ENCODE results near the gene IFNA13. TPM values are rescaled to one million over a fixed set of nuclear protein-coding genes. Genes with fewer than 3 reads are reported as not detected.

Gene IFNA13
- total RNA-seq, 1 experiment from 2014 or later: not detected

- Histone ChIP-seq H3K9me3 (ENCODE audit: low read length) (no peaks in the 10 kb centered on the region), H2AFZ (ENCODE audit: low read length) (no peak overlapping the region), H3K4me1 (ENCODE audit: low read length) (peaks cover 25% of the 10 kb centered on the region), H3K27ac (ENCODE audit: low read length) (no peak overlapping the region), H3K79me2 (ENCODE audit: low read length) (peaks cover 37% of the 10 kb centered on the region), H3K9ac (ENCODE audit: low read length) (no peak overlapping the region), H4K20me1 (ENCODE audit: insufficient read depth, low read depth, low read length) (peaks cover 32% of the 10 kb centered on the region), H3K27me3 (ENCODE audit: low read length) (no peaks in the 10 kb centered on the region), H3K4me2 (ENCODE audit: low read depth, low read length, poor library complexity, severe bottlenecking) (peak overlapping the region; percentile 88), H3K4me3 (ENCODE audit: low read length) (no peak overlapping the region), H3K9me2 (replicated peaks; ENCODE audit: insufficient read depth, low read length) (no peaks in the 10 kb centered on the region), H3K36me3 (ENCODE audit: insufficient read depth, low read length) (peaks cover 3% of the 10 kb centered on the region; the same call in 1 of the 2 replicates)
- DNase-seq: no peak
These were observed 31.4 kb downstream of the IFNA13 start for GRCh38 chr9:21336457-21336856.

- H2AFZ ChIP-seq (ENCODE audit: low read length): peak within 1 kb of the TSS; percentile 96
- DNase-seq: peak; percentile 95
- peak within 1 kb of the TSS; percentile 88 for H3K4me2 ChIP-seq (ENCODE audit: low read depth, low read length, poor library complexity, severe bottlenecking)
- H3K27ac ChIP-seq (ENCODE audit: low read length): peak within 1 kb of the TSS; percentile 46
- H4K20me1 ChIP-seq (ENCODE audit: insufficient read depth, low read depth, low read length): peaks cover 43% of the 10 kb centered on the region
- peak within 1 kb of the TSS; percentile 86 for H3K9ac ChIP-seq (ENCODE audit: low read length)
- H3K4me1 ChIP-seq (ENCODE audit: low read length): peaks cover 25% of the 10 kb centered on the region
- H3K27me3 ChIP-seq (ENCODE audit: low read length): no peaks in the 10 kb centered on the region
- peaks cover 3% of the 10 kb centered on the region; the same call in 1 of the 2 replicates for H3K36me3 ChIP-seq (ENCODE audit: insufficient read depth, low read length)
- H3K9me2 ChIP-seq (replicated peaks; ENCODE audit: insufficient read depth, low read length): no peaks in the 10 kb centered on the region
- H3K9me3 ChIP-seq (ENCODE audit: low read length): no peaks in the 10 kb centered on the region
- peak within 1 kb of the TSS; percentile 81 for H3K4me3 ChIP-seq (ENCODE audit: low read length)
- H3K79me2 ChIP-seq (ENCODE audit: low read length): peaks cover 51% of the 10 kb centered on the region
These were observed 32.9 kb downstream of the IFNA13 start, which contains the start of gene KLHL9 for GRCh38 chr9:21334701-21335632. Gene KLHL9 (minus strand): TSS chr9:21335404. CDS start chr9:21334859, 545 bp downstream.

GRCh38 chr9:21333226-21333625 is 34.6 kb downstream of the IFNA13 start:
- Histone ChIP-seq H3K27ac (ENCODE audit: low read length) (no peak overlapping the region), H2AFZ (ENCODE audit: low read length) (no peak overlapping the region), H3K4me1 (ENCODE audit: low read length) (peaks cover 25% of the 10 kb centered on the region), H3K9me2 (replicated peaks; ENCODE audit: insufficient read depth, low read length) (no peaks in the 10 kb centered on the region), H3K4me3 (ENCODE audit: low read length) (peak overlapping the region; percentile 81; the same call in 1 of the 2 replicates), H3K36me3 (ENCODE audit: insufficient read depth, low read length) (peaks cover 3% of the 10 kb centered on the region; the same call in 1 of the 2 replicates), H4K20me1 (ENCODE audit: insufficient read depth, low read depth, low read length) (peaks cover 57% of the 10 kb centered on the region), H3K9ac (ENCODE audit: low read length) (no peak overlapping the region), H3K9me3 (ENCODE audit: low read length) (no peaks in the 10 kb centered on the region), H3K27me3 (ENCODE audit: low read length) (no peaks in the 10 kb centered on the region), H3K4me2 (ENCODE audit: low read depth, low read length, poor library complexity, severe bottlenecking) (peak overlapping the region; percentile 88), H3K79me2 (ENCODE audit: low read length) (peaks cover 66% of the 10 kb centered on the region)
- no peak for DNase-seq

- H3K4me1 ChIP-seq (ENCODE audit: low read length): peaks cover 25% of the 10 kb centered on the region
- DNase-seq: no peak
- H3K9ac ChIP-seq (ENCODE audit: low read length): no peak overlapping the region
- H3K9me2 ChIP-seq (replicated peaks; ENCODE audit: insufficient read depth, low read length): no peaks in the 10 kb centered on the region
- H3K4me2 ChIP-seq (ENCODE audit: low read depth, low read length, poor library complexity, severe bottlenecking): peak overlapping the region; percentile 88
- no peaks in the 10 kb centered on the region for H3K27me3 ChIP-seq (ENCODE audit: low read length)
- H2AFZ ChIP-seq (ENCODE audit: low read length): no peak overlapping the region
- peaks cover 3% of the 10 kb centered on the region; the same call in 1 of the 2 replicates for H3K36me3 ChIP-seq (ENCODE audit: insufficient read depth, low read length)
- H3K4me3 ChIP-seq (ENCODE audit: low read length): no peak overlapping the region
- H3K79me2 ChIP-seq (ENCODE audit: low read length): peaks cover 74% of the 10 kb centered on the region
- H3K27ac ChIP-seq (ENCODE audit: low read length): no peak overlapping the region
- H3K9me3 ChIP-seq (ENCODE audit: low read length): no peaks in the 10 kb centered on the region
- peaks cover 67% of the 10 kb centered on the region for H4K20me1 ChIP-seq (ENCODE audit: insufficient read depth, low read depth, low read length)
These were observed 36.0 kb downstream of the IFNA13 start for GRCh38 chr9:21331676-21332402.

GRCh38 chr9:21326526-21327139 is 41.2 kb downstream of the IFNA13 start:
- H3K36me3 ChIP-seq (ENCODE audit: insufficient read depth, low read length): no peaks in the 10 kb centered on the region; the same call in 1 of the 2 replicates

GRCh38 chr9:21324047-21324446 is 43.8 kb downstream of the IFNA13 start:
- no peak overlapping the region for H3K27ac ChIP-seq (ENCODE audit: low read length)
- H3K4me2 ChIP-seq (ENCODE audit: low read depth, low read length, poor library complexity, severe bottlenecking): no peak overlapping the region
- peaks cover 27% of the 10 kb centered on the region for H4K20me1 ChIP-seq (ENCODE audit: insufficient read depth, low read depth, low read length)
- H3K9me2 ChIP-seq (replicated peaks; ENCODE audit: insufficient read depth, low read length): no peaks in the 10 kb centered on the region
- H3K4me3 ChIP-seq (ENCODE audit: low read length): no peak overlapping the region
- no peaks in the 10 kb centered on the region for H3K9me3 ChIP-seq (ENCODE audit: low read length)
- H3K4me1 ChIP-seq (ENCODE audit: low read length): no peaks in the 10 kb centered on the region
- H3K27me3 ChIP-seq (ENCODE audit: low read length): no peaks in the 10 kb centered on the region
- peaks cover 26% of the 10 kb centered on the region for H3K79me2 ChIP-seq (ENCODE audit: low read length)
- no peak for DNase-seq
- no peak overlapping the region for H3K9ac ChIP-seq (ENCODE audit: low read length)
- H2AFZ ChIP-seq (ENCODE audit: low read length): no peak overlapping the region
- no peaks in the 10 kb centered on the region for H3K36me3 ChIP-seq (ENCODE audit: insufficient read depth, low read length)

More at GRCh38 chr9:21326526-21327139, 41.2 kb downstream of the IFNA13 start:
- Histone ChIP-seq H4K20me1 (ENCODE audit: insufficient read depth, low read depth, low read length) (peaks cover 47% of the 10 kb centered on the region), H3K9me3 (ENCODE audit: low read length) (no peaks in the 10 kb centered on the region), H3K4me1 (ENCODE audit: low read length) (no peaks in the 10 kb centered on the region), H2AFZ (ENCODE audit: low read length) (no peak overlapping the region), H3K4me3 (ENCODE audit: low read length) (no peak overlapping the region), H3K27me3 (ENCODE audit: low read length) (no peaks in the 10 kb centered on the region), H3K27ac (ENCODE audit: low read length) (no peak overlapping the region), H3K4me2 (ENCODE audit: low read depth, low read length, poor library complexity, severe bottlenecking) (no peak overlapping the region), H3K9ac (ENCODE audit: low read length) (no peak overlapping the region), H3K9me2 (replicated peaks; ENCODE audit: insufficient read depth, low read length) (no peaks in the 10 kb centered on the region), H3K79me2 (ENCODE audit: low read length) (peaks cover 49% of the 10 kb centered on the region)
- peak; percentile 82 for DNase-seq

- Histone ChIP-seq H3K27ac (ENCODE audit: low read length) (no peak overlapping the region), H3K36me3 (ENCODE audit: insufficient read depth, low read length) (no peaks in the 10 kb centered on the region), H3K9me2 (replicated peaks; ENCODE audit: insufficient read depth, low read length) (no peaks in the 10 kb centered on the region), H3K9ac (ENCODE audit: low read length) (no peak overlapping the region), H3K27me3 (ENCODE audit: low read length) (no peaks in the 10 kb centered on the region), H2AFZ (ENCODE audit: low read length) (no peak overlapping the region), H3K4me3 (ENCODE audit: low read length) (no peak overlapping the region), H3K9me3 (ENCODE audit: low read length) (no peaks in the 10 kb centered on the region), H3K4me1 (ENCODE audit: low read length) (no peaks in the 10 kb centered on the region), H3K4me2 (ENCODE audit: low read depth, low read length, poor library complexity, severe bottlenecking) (no peak overlapping the region), H4K20me1 (ENCODE audit: insufficient read depth, low read depth, low read length) (peaks cover 19% of the 10 kb centered on the region), H3K79me2 (ENCODE audit: low read length) (peaks cover 15% of the 10 kb centered on the region; the same call in 1 of the 2 replicates)
- DNase-seq: no peak
These were observed 44.9 kb downstream of the IFNA13 start for GRCh38 chr9:21322911-21323461.
